CD4-positive, alpha-beta T cell treated with Interleukin-10 for 1 hour (primary cell): Measurements from ENCODE around the gene EMC6.

ENCODE experiments used
- DNase-seq: peaks from one replicate; pipeline ENCODE4 v3.0.0-alpha.2; 2020

The EMC6 gene

GRCh38 chr17:3656755-3657587 lies 11.6 kb upstream of the EMC6 start:
- no peak for DNase-seq

DNA sequence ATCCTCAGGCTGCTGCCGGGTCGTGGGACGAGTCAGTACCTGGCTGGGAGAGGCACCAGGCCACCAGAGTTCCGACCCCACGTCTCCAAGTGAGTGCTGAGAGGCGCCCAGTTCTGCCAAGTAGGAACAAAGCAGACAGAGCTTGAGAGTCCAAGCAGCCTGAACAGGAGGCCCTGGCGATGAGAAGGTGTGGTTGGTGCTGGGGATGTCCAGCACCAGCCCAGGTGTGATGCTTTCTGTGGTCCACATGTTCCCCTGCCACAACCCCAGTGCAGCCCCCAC lies 11.1 kb upstream of the EMC6 start:
- no peak for DNase-seq

GRCh38 chr17:3657874-3658783 lies 10.5 kb upstream of the EMC6 start:
- no peak for DNase-seq

DNA sequence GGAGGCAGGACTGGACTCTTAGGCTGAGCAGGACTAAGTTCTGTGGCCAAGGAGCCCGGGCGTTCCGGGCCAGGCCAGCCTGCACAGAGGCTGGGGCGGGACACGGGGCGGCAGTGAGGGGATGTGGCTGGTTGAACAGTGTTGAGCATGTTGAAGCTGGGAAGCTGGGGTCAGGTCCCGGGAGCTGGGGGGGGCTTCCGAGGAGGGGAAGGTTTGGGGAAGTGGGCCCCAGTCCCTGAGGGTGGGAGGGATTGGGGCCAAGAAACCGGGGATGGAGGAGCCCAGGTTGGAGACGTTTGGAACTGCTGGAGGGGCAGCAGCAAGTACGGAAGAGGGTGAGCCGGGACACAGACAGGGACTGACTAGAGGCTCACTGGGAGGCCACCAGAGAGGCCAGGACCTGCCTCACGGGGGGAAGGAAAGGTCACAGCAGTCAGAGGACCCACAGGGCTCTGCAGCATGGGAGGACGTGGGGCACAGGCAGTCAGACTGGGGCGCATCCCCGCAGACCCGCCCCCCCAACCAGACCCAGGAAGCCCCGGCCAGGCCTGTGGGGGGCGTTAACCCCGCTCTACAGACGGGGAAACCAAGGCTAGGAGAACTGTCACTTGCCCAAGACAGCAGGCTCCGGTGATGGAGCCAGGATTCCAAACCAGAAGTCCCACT lies 9.7 kb upstream of the EMC6 start:
- no peak for DNase-seq

- DNase-seq, result no peak
Measured at GRCh38 chr17:3659541-3660111, 9.0 kb upstream of the EMC6 start.

- DNase-seq, result no peak
Measured at GRCh38 chr17:3660311-3660891, 8.2 kb upstream of the EMC6 start.

DNA sequence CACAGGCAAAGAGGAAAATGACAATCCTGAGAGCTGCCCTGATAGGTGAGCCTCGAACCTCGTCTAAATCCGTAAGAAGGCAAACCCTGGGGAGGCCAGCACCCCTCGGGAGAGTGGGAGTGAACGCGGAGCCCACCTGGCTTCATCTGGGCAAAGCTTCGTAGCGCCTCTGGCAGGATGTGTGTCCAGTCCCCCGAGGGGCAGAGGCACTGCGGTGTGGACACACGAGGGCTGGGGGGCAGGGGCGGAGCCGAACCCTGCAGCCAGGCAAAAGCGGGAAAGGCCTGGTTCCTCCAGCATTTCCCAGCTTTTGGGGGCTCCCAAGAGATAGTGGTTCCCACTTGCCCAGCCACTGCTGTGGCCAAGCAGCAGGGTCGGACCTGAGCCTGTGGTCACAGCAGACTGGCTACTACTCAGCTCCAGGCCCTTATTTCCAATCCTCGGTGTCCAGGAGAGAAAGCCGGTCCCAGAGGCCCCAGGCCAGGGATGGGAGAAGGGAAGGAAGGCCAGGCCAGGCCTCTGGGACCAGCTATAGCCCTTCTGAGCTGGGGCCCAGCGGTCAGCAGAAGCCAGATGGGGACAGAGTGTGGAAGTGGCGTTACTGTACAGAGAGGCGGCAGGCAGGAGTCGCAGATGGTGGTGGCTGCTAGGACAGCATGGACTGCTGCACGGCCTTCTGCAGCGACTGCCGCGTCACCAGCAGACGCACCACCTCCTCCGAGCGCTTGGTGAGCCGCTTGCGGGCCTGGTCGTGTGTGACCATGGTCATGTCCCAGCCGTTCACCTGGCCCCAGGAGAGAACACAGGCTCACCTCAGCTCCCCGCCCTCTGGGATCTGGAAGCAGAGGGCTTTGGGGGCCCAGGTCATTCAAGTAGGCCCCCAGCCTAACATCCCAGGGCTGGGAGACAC lies 5.3 kb upstream of the EMC6 start:
- DNase-seq, result no peak

DNA sequence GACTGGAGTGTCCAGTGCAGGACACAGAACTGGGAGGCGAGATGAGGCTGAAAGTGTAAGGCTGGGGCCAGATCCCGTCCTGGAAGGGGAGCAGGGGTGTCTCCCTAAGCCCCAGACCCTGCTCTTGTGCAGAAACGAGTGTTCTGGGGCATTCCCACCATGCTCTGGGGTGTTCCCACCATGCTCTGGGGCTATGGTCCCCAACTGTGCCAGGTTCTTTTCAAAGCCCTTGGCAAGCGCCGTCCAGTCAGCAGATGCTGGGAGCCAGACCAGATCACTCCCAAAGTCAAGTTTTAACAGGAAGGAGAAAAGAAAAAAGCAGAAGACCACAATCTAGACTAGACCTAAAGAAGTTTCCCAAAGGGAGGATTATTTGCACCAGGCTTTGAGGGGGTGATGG lies 2.8 kb upstream of the EMC6 start:
- DNase-seq, result no peak

GRCh38 chr17:3666516-3666915 lies 2.1 kb upstream of the EMC6 start:
- no peak for DNase-seq

DNA sequence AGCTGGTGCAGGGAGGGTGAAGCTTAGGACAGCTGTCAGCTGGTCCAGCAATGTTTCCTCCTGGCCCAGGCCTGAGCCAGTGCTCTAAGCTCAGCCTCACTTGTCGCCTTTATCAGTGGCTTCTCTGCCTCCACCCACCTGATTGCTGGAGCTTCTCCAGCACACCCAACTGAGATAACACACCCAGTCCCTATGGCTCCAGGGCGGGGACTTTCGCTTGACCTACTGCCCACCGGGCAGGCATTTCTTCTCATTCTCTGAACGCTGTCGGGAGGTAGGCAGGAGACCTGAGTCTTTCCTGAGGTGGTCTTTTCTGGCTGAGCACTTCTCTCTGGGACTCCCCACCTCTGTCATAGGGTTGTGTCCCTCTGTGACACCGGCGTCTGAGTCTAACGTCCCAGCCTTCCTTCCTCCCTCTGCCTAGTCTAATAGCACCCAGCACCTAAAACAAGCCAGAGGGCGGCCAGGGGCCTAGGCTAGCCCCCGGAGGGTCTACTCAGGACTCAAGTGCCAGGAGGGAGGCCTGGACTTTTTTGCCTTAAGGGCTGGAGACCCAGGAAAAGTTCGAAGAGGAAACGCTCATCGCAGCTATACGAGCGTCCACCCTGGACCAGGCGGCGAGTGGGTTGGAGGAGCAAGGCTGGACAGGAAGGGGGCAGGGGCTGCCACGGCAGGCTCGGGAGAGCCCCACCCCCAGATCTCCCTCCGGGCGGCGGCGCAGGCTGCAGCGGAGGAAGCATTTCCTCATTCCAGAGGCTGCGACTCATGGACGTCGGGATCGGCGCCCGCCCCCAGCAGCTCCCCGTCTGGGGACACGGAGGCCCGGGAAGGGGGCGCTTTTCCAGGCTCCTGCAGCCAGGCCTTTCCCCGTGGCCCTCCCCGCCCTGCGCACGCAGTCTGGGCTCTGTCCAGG lies 990 bp upstream of the EMC6 start:
- DNase-seq, result no peak

DNA sequence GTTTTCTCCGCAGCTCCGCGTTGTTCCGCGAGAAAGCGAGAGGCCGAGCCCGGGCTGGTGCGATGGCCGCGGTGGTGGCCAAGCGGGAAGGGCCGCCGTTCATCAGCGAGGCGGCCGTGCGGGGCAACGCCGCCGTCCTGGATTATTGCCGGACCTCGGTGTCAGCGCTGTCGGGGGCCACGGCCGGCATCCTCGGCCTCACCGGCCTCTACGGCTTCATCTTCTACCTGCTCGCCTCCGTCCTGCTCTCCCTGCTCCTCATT lies 404 bp downstream of the EMC6 start:
- no peak for DNase-seq

DNA sequence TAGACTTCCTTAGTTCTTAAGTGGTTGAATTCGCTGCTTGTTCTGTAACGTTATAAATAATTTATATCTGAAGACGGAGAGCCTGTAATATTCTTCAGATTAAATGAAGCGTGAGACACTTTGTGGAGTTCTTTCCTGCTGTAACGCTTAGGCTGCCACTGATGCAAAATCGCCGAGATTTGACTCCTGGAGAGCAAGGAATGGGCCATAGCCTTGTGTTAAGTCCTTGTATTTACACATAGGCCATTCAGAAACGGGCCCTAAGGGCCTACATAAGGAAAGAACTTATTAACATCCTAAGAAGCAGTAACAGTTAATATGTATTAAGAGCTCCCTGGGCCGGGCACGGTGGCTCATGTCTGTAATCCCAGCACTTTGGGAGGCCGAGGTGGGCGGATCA lies 936 bp downstream of the EMC6 start:
- no peak for DNase-seq

GRCh38 chr17:3672571-3672970 lies 4.0 kb downstream of the EMC6 start:
- no peak for DNase-seq

DNA sequence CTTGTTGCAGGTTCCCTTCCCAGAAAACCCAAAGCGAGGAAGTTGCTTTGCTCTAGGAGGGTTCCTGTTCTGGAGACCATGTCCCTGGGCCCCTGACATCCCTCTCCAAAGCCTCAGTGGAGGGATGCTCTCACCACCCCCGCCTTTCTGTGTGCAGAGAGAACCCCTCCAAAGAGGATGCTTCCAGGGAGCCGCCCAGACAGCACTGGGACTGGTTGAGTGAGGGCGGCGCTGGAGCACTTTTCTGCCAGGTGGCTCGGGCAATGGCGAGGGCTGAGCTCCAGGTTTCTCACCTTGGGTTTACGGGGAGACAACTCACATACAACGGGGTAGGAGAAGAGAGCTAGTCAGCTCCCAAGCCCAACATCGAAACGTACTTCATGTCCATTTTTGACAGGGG lies 7.3 kb downstream of the EMC6 start:
- no peak for DNase-seq

DNA sequence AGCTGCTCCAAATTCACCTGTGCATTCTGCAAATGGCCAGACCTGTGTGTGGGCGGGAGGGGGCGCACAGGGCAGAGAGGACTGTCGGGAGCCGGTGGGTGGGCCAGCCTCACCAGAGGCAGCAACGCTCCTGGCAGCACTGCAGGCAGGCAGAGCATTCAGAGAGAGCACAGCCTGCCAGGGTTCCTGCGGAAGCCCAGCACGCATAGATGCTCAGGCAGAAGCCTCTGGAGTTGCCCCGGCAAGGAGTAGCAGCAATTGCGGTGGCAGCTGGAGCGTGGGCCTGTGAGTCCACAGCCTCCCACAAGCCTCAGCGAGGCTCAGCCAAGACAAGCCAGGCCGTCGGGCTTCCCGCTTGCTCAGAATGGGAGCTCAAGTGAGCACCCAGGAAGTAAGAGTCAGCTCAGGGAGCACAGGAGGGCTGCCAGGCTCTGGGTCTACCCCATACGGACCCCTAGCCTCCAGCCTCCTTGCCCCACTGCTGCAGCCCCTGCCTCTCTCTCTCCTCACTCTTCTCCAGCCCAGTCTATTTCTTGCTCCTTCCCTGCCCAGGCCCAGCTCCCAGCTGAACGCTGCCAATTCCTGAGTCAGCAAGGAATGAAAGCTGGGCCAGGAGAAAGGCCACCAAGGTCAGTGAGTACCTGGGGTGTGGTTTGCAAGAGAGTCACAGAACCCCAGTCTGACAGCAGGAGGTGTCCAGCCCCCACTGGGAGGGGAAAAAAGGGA lies 9.6 kb downstream of the EMC6 start:
- no peak for DNase-seq

DNA sequence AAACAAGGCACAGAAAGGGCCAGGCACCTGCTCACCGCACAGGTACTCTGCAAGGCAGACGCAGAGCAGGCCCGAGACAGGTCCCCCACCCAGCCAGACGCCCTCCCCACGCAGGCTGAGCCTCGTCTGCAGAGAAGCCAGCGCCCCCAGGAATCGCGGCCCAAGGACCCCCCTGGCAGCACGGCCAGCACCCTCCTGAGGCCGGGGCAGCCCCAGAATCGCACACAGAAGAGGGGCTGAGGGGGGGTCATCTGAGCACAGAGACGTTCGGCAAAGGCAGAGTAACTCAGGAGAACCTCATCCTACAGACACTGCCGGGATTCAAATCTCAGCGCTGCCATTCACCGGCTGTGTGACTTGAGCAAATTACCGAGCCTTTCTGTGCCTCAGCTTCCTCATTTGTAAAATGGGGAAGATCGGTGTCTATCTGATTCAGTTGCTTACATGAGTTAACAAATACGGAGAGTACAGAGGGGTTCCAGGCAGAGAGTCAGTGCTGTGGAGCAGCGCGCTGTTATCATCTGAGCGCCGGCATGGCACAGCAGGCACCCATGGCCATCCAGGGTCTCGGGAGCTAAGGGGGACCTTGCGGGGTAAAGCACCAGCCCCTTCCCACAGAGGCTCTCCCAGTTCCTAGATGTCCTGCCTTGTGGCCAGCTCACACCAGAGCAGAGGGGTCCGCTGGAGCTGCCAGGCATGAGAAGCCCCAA lies 10.4 kb downstream of the EMC6 start:
- no peak for DNase-seq

GRCh38 chr17:3679531-3680126 lies 11.0 kb downstream of the EMC6 start:
- DNase-seq, result no peak

GRCh38 chr17:3681057-3681456 lies 12.4 kb downstream of the EMC6 start:
- no peak for DNase-seq

- DNase-seq, result no peak
Measured at GRCh38 chr17:3681565-3681964, 13.0 kb downstream of the EMC6 start.
